EL (cell line): Measurements from ENCODE around the gene LMOD3.

Source experiments
- DNase-seq: peaks from one replicate; pipeline ENCODE4 v3.0.0-alpha.2; 2016

The LMOD3 gene

GRCh38 chr3:69088063-69088462 lies 34.3 kb downstream of the LMOD3 start:
- DNase-seq, result peak; percentile 49

DNA sequence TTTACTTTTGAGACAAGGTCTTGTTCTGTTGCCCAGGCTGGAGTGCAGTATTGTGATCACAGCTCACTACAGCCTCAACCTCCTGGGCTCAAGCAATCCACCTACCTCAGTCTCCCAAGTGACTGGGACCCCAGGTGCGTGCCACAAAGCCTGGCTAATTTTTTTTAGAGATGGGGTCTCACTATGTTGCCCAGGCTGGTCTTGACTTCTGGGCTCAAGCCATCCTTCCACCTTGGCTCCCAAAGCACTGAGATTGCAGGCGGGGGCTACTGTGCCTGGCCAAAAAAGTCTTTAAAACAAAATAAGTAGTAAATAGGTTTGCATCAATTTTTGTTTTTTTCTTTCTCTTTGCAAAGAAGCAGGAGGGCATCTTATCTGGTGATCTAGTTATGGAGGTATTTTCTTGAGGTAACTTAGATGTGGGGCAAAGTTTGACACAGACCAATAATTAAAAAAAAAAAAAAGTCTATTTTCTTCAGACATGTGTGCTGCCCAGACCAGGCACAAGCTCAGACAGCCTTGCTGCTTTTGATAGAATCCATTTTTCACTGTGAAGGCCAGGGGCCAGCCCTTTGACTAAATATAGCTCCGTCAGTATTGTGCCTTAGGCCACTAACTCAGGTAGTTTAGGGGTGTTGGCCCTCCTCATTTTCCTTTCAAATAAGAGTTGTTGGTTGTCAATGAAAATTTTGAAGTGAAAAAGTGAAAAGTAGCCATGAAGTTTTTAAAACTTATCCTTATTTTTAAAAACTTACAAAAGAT lies 35.2 kb downstream of the LMOD3 start:
- DNase-seq, result no peak

DNA sequence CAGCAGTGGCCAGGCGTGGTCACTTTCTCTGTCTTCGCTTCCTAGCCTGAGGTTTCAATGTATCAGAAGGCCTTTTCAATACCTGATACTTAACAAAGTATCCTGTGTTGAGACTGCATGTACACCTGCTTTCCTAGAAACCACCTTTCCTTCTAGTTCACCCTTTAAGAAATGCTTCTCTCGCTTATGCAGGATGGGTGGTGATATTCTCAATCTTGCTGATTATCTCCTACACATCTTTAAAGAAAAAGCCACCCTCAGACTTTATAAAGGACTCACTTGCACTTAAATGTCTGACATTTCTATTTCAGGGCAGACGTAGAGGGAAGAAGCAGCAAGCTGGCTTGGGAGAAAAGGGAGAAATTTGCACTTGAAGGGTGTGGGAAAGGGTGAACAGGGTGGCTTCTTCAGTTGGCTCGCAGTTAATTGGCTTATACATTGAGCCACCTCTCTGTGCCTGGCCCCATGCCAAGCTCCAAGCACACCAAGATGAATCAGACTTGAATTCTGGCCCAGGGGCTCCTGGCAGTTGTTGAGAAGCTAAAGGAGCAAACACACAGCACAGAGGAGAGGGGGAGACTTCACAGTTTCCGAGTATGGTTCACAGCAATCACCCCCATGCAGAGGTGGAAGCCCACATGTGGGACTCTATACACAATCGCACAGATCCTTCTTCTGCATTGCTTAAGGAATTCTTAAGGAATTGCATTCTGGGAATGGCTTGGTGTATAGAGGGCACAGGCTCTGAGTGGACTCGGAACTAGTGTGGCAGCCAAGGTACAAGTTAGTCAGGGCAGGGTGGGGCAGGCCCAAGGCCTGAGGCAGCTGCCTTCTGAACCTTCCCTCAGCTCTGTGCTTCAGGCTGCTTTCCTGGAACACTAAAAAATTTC lies 36.3 kb downstream of the LMOD3 start:
- peak; percentile 93 for DNase-seq

DNA sequence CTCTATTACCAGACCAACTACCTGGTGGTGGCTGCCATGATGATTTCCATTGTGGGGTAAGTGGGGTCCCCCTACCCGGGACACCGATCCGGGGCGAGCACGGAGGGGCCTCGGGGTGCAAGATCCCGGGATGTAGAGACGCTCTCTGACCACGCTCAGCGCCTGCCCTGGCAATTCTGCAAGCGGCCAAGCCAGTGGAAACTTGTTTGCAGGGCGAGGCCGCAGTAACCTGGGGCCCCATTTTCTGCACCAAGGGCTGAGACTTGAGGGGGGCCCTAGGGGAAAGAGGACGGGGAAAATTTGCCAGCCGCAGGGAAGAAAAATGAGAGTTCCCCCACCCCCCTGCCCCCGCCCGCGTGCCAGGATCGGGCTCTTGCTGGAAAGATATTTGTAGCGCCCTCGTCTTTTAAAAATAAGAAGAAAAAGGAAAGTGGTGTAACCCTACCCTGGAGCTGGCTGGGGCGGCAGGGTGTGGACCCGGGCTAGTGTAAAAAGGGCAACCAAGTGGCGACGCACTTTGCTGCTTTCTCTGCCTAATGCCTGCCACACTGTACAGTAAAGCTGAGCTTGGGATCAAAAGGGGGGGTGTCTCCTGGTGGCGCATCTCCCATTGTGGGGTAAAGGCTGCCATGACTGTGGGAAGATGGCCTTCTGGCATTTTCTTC lies 37.1 kb downstream of the LMOD3 start:
- peak; percentile 30 for DNase-seq

GRCh38 chr3:69084326-69085167 lies 37.8 kb downstream of the LMOD3 start, which contains the start of gene ARL6IP5:
Gene ARL6IP5 (plus strand): TSS chr3:69084937. CDS start chr3:69085048, 111 bp downstream.
- DNase-seq, result peak; percentile 93

- peak; percentile 80 for DNase-seq
Measured at GRCh38 chr3:69082805-69083204, 39.6 kb downstream of the LMOD3 start.

GRCh38 chr3:69082361-69082760 lies 40.0 kb downstream of the LMOD3 start:
- no peak for DNase-seq

DNA sequence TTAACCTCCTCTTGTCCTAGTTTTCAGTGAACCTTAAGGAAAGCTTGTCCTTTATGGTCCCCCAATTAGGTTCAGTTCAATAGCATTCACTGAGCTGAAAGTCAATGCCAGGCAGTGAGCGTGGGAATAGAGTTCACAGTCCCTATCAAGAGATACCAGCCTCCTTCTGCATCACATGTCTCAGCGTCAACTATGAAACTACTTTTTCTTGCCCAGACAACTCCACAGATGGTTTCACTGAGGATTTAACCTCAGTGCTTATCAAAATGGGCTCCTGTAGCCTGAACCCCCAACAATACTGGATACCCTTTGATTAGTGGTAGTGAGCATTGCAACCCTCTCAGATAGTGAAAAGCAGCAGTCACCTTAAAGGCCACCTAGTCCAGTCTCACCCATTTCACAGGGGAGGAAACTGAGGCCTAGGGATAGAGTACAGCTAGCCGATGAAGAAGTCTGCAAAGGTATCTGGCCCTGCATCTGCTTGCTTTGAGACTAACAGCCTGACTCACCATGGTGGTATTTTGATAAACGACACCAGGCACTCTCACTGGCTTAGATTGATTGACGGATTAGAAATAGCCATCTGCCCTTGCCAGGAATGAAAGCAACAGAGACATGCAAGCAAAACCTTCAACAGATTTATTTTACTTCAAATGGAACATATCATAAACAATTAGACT lies 40.7 kb downstream of the LMOD3 start:
- no peak for DNase-seq

DNA sequence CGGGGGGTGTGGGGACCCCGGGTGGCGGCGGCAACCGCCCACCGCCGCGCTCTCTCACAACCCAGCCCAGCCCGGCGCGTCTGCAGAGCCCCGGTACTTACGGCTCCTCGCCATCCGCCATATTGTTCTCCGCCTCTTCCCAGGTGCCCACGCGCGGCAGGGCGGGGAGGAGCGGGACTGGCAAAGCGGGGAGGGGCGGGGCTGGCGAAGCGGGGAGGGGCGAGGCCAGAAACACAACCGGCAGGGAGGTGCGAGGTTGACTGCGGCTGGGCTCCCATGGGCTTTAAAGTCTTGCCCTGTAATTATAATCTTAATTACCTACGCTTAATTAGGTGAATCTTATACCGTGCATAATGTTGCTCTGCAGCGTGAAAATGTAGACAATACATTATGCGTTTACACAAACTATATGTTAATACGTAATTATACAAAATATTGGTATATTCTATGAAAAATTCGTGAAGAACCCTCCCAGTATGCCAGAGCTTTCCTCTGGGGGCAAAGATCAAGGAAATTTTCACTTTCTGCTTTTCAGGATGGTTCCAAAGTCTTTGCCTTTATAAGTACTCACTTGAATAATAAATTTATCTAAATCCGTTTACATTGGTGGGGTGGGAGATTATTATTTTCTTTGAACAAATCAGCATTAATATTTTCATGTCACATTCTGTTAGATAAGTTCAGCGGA lies 42.0 kb downstream of the LMOD3 start, which contains the start of gene UBA3:
UBA3 (minus strand) TSS at position 133 of the 688 bp plus-strand sequence; CDS start at position 121, 12 bp downstream.
- peak; percentile 85 for DNase-seq

DNA sequence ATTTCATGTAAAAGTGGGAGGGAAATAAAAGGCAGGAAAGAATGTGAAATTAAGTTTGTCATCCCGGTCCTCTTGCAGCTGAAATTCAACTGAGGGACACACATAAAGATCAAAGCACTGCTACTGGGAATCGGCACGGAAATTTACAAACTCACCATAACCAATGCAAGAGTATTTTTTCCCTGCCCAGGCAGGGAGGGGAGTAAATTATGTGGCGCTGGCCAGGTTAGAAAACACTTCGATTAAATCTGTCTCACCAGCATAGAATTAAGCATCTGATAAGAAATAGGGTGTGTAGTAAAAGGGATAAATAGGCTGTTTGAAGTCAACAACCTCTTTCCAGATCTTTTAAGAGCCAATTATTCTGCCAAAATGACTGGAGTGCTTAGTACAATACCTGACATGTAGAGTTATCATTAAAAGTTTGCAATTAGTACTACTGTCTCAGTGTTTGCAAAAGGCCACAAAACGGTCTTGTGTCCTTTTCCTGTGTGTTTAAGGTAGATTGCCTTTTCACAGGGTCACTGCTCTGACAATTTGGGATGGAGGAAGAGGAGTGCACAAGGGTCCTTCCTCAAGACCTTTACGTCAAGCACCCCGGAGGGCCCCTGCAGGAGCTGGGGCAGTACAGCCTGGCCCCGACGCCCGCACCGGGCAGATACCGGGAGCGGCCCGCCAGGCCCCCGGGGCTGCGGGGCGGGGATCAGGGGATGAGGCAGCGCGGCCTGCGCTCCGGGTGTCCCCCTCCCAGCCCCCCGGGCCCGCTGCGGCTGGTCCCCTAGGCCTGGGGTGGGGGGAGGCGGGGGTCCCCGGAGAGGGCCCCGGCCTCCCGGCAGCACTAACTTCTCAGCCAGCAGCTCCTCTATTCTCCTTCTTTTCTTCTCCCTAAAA lies 42.9 kb downstream of the LMOD3 start:
- no peak for DNase-seq

GRCh38 chr3:69072928-69073327 lies 49.5 kb downstream of the LMOD3 start:
- no peak for DNase-seq

- DNase-seq, result no peak
Measured at GRCh38 chr3:69066121-69066520, 56.3 kb downstream of the LMOD3 start.

DNA sequence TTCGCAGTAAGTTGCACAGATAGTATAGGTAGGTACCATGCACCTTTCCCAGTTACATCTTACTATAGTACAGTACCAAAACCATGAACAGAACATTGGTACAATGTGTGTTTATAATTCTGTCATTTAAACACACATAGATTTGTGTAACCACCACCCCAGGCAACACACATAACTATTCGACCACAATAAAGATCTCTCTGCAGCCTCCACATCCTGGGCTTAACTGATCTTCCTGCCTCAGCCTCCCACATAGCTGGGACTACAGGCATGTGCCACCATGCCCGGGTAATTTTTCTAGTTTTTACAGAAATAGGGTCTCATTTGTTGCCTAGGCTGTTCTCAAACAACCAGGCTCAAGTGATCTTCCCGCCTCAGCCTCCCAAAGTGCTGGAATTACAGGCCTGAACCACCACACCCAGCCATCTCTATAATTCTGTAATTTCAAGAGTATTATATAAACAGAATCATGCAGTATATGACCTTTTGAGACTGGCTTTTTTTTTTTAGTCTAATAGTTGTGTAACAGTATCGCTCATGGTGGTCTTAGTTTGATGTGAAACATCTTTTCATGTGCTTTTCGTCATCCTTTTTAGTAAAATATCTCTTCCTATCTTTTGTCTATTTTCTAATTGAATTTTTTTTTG lies 57.0 kb downstream of the LMOD3 start:
- DNase-seq, result no peak

DNA sequence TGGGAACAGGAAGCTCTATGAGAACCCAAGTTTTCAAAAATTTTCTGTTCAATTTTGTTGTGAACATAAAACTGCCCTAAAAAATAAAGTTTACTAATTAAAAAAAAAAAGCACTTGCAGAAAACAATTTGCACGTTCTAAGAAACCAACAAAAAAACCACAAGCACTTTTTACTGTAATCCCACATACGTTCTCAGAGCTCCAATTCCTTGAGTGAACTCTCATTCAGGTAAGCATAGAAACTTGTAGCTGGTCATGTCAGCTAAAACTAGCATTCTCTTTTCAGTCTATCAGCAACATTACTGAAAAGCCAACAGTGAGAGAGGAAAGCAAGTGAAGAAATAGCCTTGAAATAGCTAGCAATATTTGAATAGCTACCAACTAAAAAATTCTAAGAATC lies 58.8 kb downstream of the LMOD3 start:
- DNase-seq, result no peak

- DNase-seq, result no peak
Measured at GRCh38 chr3:69059688-69060087, 62.7 kb downstream of the LMOD3 start.

DNA sequence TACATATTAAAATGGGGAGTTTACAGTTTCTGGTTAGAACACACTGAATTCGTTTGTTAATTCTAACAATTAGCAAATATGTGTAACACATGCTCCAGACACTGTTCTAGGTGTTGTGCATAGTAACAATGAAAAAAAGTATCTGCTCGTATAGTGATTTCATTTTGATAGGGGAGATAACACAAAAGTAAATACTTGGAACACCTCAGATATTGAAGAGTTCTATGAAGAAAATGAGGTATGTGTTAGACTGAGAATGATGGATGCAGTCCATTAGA lies 63.5 kb downstream of the LMOD3 start:
- DNase-seq, result no peak

GRCh38 chr3:69058180-69058946 lies 64.0 kb downstream of the LMOD3 start:
- no peak for DNase-seq
